Esophagus squamous epithelium (tissue), 4 donors: Measurements from ENCODE around the gene TBC1D19.

Source experiments
- CTCF ChIP-seq, 6 experiments: fragments of 450-650 bp in 4 of 6; fragments of 200-600 bp in 2 of 6; sonication (generic) in 2 of 6; IDR thresholded peaks; one replicate each; pipeline ENCODE4 v1.5.1; 2016 to 2019; ENCODE audit warnings: antibody characterized with exemption in 6 of 6, mild to moderate bottlenecking in 4 of 6, moderate library complexity in 4 of 6
- POLR2A ChIP-seq, 4 donors: fragments of 450-650 bp; IDR thresholded peaks; one replicate each; pipeline ENCODE4 v1.6.1; 2017; ENCODE audit warnings: antibody characterized with exemption in 4 of 4, mild to moderate bottlenecking in 4 of 4, moderate library complexity in 3 of 4

- TF ChIP-seq CTCF (IDR thresholded peaks at IDR 0.05) (no peak), POLR2A (IDR thresholded peaks at IDR 0.05) (no peak)
Observed at GRCh38 chr4:26647523-26648224, 63.8 kb downstream of the TBC1D19 start.
